ENCODE results near the gene AS3MT. TPM values are rescaled to one million over a fixed set of nuclear protein-coding genes. Genes with fewer than 3 reads are reported as not detected.
"Not testable (repeated sequence)": the region's sequence is repeated elsewhere in the genome, so short reads cannot be mapped to it uniquely, and the experiment has no call there.

Gene AS3MT
- total RNA-seq, 4 donors from 2014 or later = 9.8 to 19.2 (median 13.5) TPM

GRCh38 chr10:102845352-102845902 lies 23.8 kb upstream of the AS3MT start:
- no peak overlapping the region for H3K27ac ChIP-seq
- no peaks in the 10 kb centered on the region for H3K9me3 ChIP-seq
- H3K4me1 ChIP-seq = peaks cover 20 to 21% of the 10 kb centered on the region in 2 donors
- H3K4me3 ChIP-seq (replicated peaks in 1 of 3) = no peak overlapping the region
- WGBS, 2 donors = 86 to 92% methylated on average over 7 to 9 of the region's 9 CpGs
- no peaks in the 10 kb centered on the region for H3K27me3 ChIP-seq
- TF ChIP-seq POLR2A (IDR thresholded peaks at IDR 0.05) (no peak), CTCF (IDR thresholded peaks at IDR 0.05) (no peak)
- no peak for DNase-seq
- H3K36me3 ChIP-seq = no peaks in the 10 kb centered on the region
- intact Hi-C loops (cut with DNase I) = no loop called here

GRCh38 chr10:102850025-102850518 lies 19.2 kb upstream of the AS3MT start:
- Histone ChIP-seq H3K4me1 (peaks cover 0 to 6% of the 10 kb centered on the region in 2 donors), H3K27me3 (no peaks in the 10 kb centered on the region), H3K36me3 (no peaks in the 10 kb centered on the region), H3K27ac (no peak overlapping the region), H3K9me3 (no peaks in the 10 kb centered on the region), H3K4me3 (replicated peaks in 1 of 3) (no peak overlapping the region)
- TF ChIP-seq POLR2A (IDR thresholded peaks at IDR 0.05) (no peak), CTCF (IDR thresholded peaks at IDR 0.05) (no peak)
- 75 to 79% methylated on average over 9 of the region's 9 CpGs for WGBS, 2 donors
- intact Hi-C loops (cut with DNase I) = no loop called here
- no peak for DNase-seq

GRCh38 chr10:102853237-102853636 lies 16.0 kb upstream of the AS3MT start:
- 96 to 97% methylated on average over 7 of the region's 7 CpGs for whole genome bisulfite sequencing, 2 donors
- H3K4me3 ChIP-seq (replicated peaks in 1 of 3); DNase-seq; intact Hi-C loops (cut with DNase I); H3K27ac ChIP-seq; H3K27me3 ChIP-seq; H3K36me3 ChIP-seq; H3K9me3 ChIP-seq: not testable (repeated sequence)
- peaks cover 0 to 17% of the 10 kb centered on the region in 2 donors for H3K4me1 ChIP-seq

- DNase-seq; H3K4me3 ChIP-seq (replicated peaks in 1 of 3); H3K27me3 ChIP-seq; intact Hi-C loops (cut with DNase I); H3K36me3 ChIP-seq; H3K9me3 ChIP-seq: not testable (repeated sequence)
- Histone ChIP-seq H3K4me1 (peaks cover 10 to 21% of the 10 kb centered on the region in 2 donors), H3K27ac (peak overlapping the region in 2 of 3 donors; percentile 3 to 4)
- 74 to 81% methylated on average over 11 of the region's 11 CpGs for WGBS, 2 donors
Observed at GRCh38 chr10:102855731-102856436, 13.4 kb upstream of the AS3MT start.

GRCh38 chr10:102856758-102857424 lies 12.4 kb upstream of the AS3MT start:
- no peak for TF ChIP-seq POLR2A (IDR thresholded peaks at IDR 0.05)
- no peak for TF ChIP-seq CTCF (IDR thresholded peaks at IDR 0.05)
- peaks cover 10 to 21% of the 10 kb centered on the region in 2 donors for H3K4me1 ChIP-seq
- H3K27me3 ChIP-seq = no peaks in the 10 kb centered on the region
- intact Hi-C loops (cut with DNase I) = no loop called here
- no peak for DNase-seq
- peaks cover 0 to under 1% of the 10 kb centered on the region in 2 donors for H3K36me3 ChIP-seq
- H3K27ac ChIP-seq = no peak overlapping the region
- H3K4me3 ChIP-seq (replicated peaks in 1 of 3) = no peak overlapping the region
- H3K9me3 ChIP-seq = no peaks in the 10 kb centered on the region
- 91 to 95% methylated on average over 3 of the region's 3 CpGs for WGBS, 2 donors

- Histone ChIP-seq H3K4me3 (replicated peaks in 1 of 3) (no peak overlapping the region), H3K27ac (peak overlapping the region in 1 of 3 donors; percentile 38), H3K4me1 (peaks cover 10 to 15% of the 10 kb centered on the region in 2 donors), H3K36me3 (peaks cover 0 to 16% of the 10 kb centered on the region in 2 donors), H3K9me3 (no peaks in the 10 kb centered on the region), H3K27me3 (no peaks in the 10 kb centered on the region)
- 28 to 37% methylated on average over 2 of the region's 2 CpGs for WGBS, 2 donors
- intact Hi-C loops (cut with DNase I) = no loop called here
- DNase-seq = peak; percentile 57 to 67
- TF ChIP-seq CTCF (IDR thresholded peaks at IDR 0.05) = no peak
- no peak for TF ChIP-seq POLR2A (IDR thresholded peaks at IDR 0.05)
Observed at GRCh38 chr10:102859911-102860310, 9.4 kb upstream of the AS3MT start.
